ENCODE data around the gene C5orf63. TPM values are rescaled to one million over a fixed set of nuclear protein-coding genes. Genes with fewer than 3 reads are reported as not detected.

C5orf63 gene
- total RNA-seq, 4 donors from 2014 or later, result 2.1 to 3.6 (median 3.3) TPM

DNA sequence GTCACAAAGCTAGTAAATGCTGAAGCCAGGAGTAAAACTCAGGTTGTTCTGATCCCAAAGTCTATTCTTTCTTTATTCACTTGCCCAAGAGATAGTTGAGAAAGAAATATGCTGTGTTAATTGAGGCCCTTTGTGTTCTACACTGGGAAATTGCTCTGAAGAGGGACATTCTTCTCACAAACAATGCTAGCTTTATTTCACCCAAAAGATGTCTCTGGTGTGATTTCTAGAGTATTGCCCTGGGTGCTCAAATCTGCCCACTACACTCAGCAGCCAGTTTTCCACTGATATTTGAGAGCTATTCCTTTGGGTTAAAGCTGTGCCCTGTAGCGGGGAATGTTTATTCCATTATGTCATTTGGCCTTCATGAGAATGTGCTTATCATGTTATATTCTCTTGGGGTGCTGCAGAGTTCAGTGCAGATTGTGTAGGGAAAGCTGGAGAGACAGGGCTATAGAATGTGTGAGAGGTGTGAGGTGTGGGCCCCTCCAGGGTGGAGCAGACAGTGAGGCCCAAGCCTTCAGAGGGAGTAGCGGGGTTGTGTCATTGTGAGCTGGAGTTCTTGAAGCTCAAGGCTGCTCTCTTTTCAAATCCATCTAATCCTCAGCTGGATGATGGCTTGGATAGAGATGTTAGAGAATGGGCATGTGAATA, 21.0 kb upstream of the C5orf63 start:
- H3K4me3 ChIP-seq, result no peak overlapping the region
- no peaks in the 10 kb centered on the region for H3K36me3 ChIP-seq
- in situ Hi-C loops (cut with MboI; ENCODE audit: low sequenced_read_pairs in 4 of 4), result no loop called here
- H3K27ac ChIP-seq, result no peak overlapping the region
- DNase-seq (no peak), ATAC-seq (no peak)
- intact Hi-C loops (cut with DNase I; ENCODE audit: low total_unique reads), result no loop called here
- H3K9me3 ChIP-seq, result no peaks in the 10 kb centered on the region
- H3K27me3 ChIP-seq, result no peaks in the 10 kb centered on the region
- TF ChIP-seq, protein P1, sequence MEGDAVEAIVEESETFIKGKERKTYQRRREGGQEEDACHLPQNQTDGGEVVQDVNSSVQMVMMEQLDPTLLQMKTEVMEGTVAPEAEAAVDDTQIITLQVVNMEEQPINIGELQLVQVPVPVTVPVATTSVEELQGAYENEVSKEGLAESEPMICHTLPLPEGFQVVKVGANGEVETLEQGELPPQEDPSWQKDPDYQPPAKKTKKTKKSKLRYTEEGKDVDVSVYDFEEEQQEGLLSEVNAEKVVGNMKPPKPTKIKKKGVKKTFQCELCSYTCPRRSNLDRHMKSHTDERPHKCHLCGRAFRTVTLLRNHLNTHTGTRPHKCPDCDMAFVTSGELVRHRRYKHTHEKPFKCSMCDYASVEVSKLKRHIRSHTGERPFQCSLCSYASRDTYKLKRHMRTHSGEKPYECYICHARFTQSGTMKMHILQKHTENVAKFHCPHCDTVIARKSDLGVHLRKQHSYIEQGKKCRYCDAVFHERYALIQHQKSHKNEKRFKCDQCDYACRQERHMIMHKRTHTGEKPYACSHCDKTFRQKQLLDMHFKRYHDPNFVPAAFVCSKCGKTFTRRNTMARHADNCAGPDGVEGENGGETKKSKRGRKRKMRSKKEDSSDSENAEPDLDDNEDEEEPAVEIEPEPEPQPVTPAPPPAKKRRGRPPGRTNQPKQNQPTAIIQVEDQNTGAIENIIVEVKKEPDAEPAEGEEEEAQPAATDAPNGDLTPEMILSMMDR (IDR thresholded peaks at IDR 0.05 in 4 of 5, conservative IDR thresholded peaks at IDR 0.05 in 1 of 5), result no peak
- TF ChIP-seq POLR2A (IDR thresholded peaks at IDR 0.05), result no peak
- no peaks in the 10 kb centered on the region for H3K4me1 ChIP-seq

GRCh38 chr5:127092690-127093089, 19.4 kb upstream of the C5orf63 start:
- H3K27me3 ChIP-seq, result no peaks in the 10 kb centered on the region
- no peak for DNase-seq
- no peak for ATAC-seq
- TF ChIP-seq POLR2A (IDR thresholded peaks at IDR 0.05), result no peak
- TF ChIP-seq, protein P1 (IDR thresholded peaks at IDR 0.05 in 4 of 5, conservative IDR thresholded peaks at IDR 0.05 in 1 of 5), result no peak
- H3K27ac ChIP-seq, result no peak overlapping the region
- in situ Hi-C loops (cut with MboI; ENCODE audit: low sequenced_read_pairs in 4 of 4) (no loop called here), intact Hi-C loops (cut with DNase I; ENCODE audit: low total_unique reads) (no loop called here)
- H3K36me3 ChIP-seq, result no peaks in the 10 kb centered on the region
- H3K4me1 ChIP-seq, result no peaks in the 10 kb centered on the region
- H3K9me3 ChIP-seq, result no peaks in the 10 kb centered on the region
- H3K4me3 ChIP-seq, result no peak overlapping the region

DNA sequence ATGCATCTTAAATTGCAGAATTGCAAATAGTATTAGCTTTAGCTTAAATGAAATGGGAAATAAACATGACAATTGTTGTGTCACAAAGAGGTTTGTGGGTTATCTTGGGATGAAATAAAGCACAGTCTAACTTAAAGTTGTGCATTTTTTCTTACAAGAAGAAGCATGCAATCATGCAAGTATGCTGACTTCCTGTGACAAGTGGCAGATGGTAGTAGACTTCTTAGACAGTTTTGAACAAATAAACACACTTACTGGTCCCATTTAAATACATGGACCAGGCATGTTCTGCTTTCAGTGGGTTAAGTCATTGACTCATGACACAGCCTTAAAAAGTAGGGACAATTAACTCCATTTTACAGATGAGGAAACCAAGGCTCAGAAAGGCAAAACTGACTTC, 15.9 kb upstream of the C5orf63 start:
- no peak for ATAC-seq
- intact Hi-C loops (cut with DNase I; ENCODE audit: low total_unique reads) (no loop called here), in situ Hi-C loops (cut with MboI; ENCODE audit: low sequenced_read_pairs in 4 of 4) (no loop called here)
- no peak for DNase-seq
- Histone ChIP-seq H3K27me3 (no peaks in the 10 kb centered on the region), H3K27ac (no peak overlapping the region), H3K9me3 (no peaks in the 10 kb centered on the region), H3K4me1 (no peaks in the 10 kb centered on the region), H3K4me3 (no peak overlapping the region), H3K36me3 (no peaks in the 10 kb centered on the region)
- TF ChIP-seq, protein P1 (IDR thresholded peaks at IDR 0.05 in 4 of 5, conservative IDR thresholded peaks at IDR 0.05 in 1 of 5), result no peak
- TF ChIP-seq POLR2A (IDR thresholded peaks at IDR 0.05), result no peak

- no peak overlapping the region for H3K27ac ChIP-seq
- no peaks in the 10 kb centered on the region for H3K36me3 ChIP-seq
- TF ChIP-seq POLR2A (IDR thresholded peaks at IDR 0.05), result no peak
- TF ChIP-seq, protein P1 (IDR thresholded peaks at IDR 0.05 in 4 of 5, conservative IDR thresholded peaks at IDR 0.05 in 1 of 5), result no peak
- ATAC-seq, result no peak
- intact Hi-C loops (cut with DNase I; ENCODE audit: low total_unique reads), result no loop called here
- H3K4me1 ChIP-seq, result no peaks in the 10 kb centered on the region
- no peaks in the 10 kb centered on the region for H3K9me3 ChIP-seq
- no peak for DNase-seq
- H3K4me3 ChIP-seq, result no peak overlapping the region
- H3K27me3 ChIP-seq, result no peaks in the 10 kb centered on the region
- in situ Hi-C loops (cut with MboI; ENCODE audit: low sequenced_read_pairs in 4 of 4), result no loop called here
Observed at GRCh38 chr5:127088251-127088650, 14.9 kb upstream of the C5orf63 start.

- H3K36me3 ChIP-seq, result no peaks in the 10 kb centered on the region
- ATAC-seq (no peak), DNase-seq (no peak)
- no peaks in the 10 kb centered on the region for H3K4me1 ChIP-seq
- H3K27me3 ChIP-seq, result no peaks in the 10 kb centered on the region
- H3K9me3 ChIP-seq, result no peaks in the 10 kb centered on the region
- no peak overlapping the region for H3K27ac ChIP-seq
- TF ChIP-seq, protein P1 (IDR thresholded peaks at IDR 0.05 in 4 of 5, conservative IDR thresholded peaks at IDR 0.05 in 1 of 5), result no peak
- no peak for TF ChIP-seq POLR2A (IDR thresholded peaks at IDR 0.05)
- in situ Hi-C loops (cut with MboI; ENCODE audit: low sequenced_read_pairs in 4 of 4) (no loop called here), intact Hi-C loops (cut with DNase I; ENCODE audit: low total_unique reads) (no loop called here)
- H3K4me3 ChIP-seq, result no peak overlapping the region
Observed at GRCh38 chr5:127086589-127086988, 13.3 kb upstream of the C5orf63 start.

Measured in gastrocnemius medialis (tissue), 4 donors.